Hypothalamus (tissue), 51 donors: Measurements from ENCODE around the gene EMC8.

Source experiments
- DNase-seq, 51 donors: peaks; one replicate each; lab custom pipeline; 2025; lab: John Stamatoyannopoulos, UW

The EMC8 gene

DNA sequence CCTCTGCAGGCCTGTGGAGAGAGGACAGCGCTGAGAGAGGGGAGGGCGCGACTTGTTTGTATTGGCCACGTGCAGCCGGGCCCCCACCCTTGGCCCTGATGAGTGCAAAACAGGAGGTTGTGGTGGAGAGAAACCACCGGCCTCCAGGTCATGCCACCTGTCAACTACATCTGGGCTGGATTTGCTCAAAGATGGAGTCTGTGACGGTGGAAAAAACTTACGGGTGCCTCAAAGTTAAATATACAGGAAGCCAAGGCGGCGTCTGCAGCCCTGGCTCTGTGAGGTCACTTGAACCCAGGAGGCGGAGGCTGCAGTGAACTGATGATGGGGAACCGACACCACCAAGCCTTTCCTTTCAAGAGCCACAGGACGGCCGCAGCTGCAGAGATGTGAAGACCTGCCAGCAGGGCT is 64.1 kb downstream of the EMC8 start:
- DNase-seq, result no peak

- DNase-seq, result no peak
Observed at GRCh38 chr16:85734311-85735017, 64.9 kb downstream of the EMC8 start.

- no peak for DNase-seq
Observed at GRCh38 chr16:85733839-85734170, 65.5 kb downstream of the EMC8 start.

DNA sequence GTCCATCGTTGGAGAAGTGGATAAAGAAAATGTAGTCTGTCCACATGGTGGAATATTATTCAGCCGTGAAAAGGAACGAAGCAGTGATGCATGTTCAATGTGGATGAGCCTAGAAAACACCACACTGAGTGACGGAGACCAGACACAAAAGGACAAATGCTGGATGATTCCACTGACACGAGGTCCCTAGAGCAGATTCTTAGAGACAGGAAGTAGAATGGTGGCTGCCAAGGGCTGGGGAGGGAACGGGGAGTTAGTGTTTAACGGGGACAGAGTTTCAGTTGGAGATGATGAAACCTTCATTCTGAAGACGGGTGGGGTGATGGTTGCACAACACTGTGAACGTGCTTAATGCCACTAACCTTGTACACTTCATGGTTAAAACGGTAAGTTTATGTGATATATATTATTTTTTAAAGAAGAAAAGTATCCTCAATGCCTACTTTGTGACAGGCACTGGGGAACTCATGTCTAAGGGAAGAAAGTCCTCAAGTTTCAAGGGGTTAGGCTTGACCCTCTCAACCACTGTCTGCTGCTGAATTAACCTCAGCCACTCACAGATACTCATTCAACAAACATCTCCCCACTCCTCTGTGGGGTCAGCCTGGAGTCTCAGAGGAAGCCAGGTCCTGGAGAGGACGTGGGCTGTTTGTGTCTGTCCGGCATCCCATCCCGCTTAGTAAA is 66.0 kb downstream of the EMC8 start:
- DNase-seq, result no peak

DNA sequence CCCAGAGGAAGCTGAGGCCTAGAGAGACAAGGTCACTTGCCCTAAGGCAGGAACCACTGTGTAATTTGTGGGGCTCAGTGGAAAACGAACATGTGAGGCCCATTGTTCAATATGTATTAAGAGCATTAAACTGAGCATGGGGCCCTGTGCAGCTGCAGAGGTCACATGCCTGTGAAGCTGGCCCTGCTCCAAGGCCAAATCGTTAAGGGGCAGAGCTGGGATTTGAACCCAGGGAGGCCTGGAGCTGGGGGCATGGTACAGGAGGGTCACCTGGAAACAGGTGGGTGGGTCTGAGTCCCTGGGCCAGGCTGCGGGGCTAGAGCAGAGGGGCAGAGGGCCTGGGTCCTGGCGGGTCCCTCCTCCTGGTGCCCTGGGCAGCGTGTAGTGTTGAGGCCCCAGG is 68.2 kb downstream of the EMC8 start:
- DNase-seq, result no peak

GRCh38 chr16:85730186-85730465 is 69.2 kb downstream of the EMC8 start:
- DNase-seq, result no peak

- DNase-seq, result no peak
Observed at GRCh38 chr16:85729452-85730185, 69.7 kb downstream of the EMC8 start.

- no peak for DNase-seq
Observed at GRCh38 chr16:85728879-85729278, 70.5 kb downstream of the EMC8 start.
